NT2/D1 (cell line): Measurements from ENCODE around the gene ASPG.

ENCODE experiments used
- SUZ12 ChIP-seq: IDR thresholded peaks from 2 replicates; pipeline ENCODE4 v1.6.1; 2011; ENCODE audit not compliant: insufficient read length, insufficient read depth; ENCODE audit errors: extremely low read depth
- YY1 ChIP-seq: IDR thresholded peaks from 2 replicates; pipeline ENCODE4 v1.6.1; 2011; ENCODE audit not compliant: insufficient read length, insufficient read depth
- ZNF274 ChIP-seq: IDR thresholded peaks from 2 replicates; pipeline ENCODE4 v1.6.1; 2011; ENCODE audit warnings: mild to moderate bottlenecking, low read depth, low read length

DNA sequence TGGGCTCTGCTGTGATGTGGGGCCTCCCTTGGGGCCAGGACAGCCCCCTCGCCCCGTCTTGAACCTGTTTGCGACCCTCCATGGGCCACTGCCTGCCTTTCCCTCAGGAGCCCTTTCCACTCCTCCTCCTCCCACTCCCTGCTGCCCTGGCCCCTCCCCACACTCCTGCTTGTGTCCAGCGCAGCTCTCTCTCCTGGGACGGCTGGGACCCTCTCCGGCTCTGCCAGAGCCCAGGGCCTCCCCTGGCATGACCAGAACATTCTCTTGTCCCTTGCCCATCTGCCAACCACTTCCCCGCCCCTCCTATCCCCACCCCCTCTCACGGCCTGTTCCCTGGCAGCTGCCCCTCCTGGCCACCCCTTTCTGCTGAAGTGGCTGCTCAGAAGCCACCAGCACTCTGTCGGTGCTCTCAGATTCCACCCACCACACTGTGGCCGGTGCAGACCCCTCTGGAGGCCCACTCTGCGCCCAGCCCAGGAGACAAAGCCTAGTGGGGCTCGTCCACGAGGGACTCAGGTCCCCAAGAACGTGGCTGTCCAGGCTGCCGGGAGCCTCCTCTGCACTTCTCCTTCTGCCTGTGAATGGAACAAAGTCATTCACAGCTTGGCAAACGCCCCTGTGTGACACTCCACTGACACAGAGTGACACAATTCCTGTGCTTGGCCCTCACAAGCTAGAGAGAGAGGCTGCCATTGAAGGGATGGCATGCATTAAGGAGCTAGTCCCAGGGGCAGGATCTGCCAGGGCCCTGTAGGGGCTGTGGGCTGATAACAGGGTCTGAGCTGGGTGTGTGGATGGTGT lies 1.4 kb downstream of the ASPG start:
- TF ChIP-seq SUZ12 (no peak), YY1 (no peak), ZNF274 (no peak)
